GM12878 (cell line): ENCODE results near the gene TMEM175. TPM values are rescaled to one million over a fixed set of nuclear protein-coding genes. Genes with fewer than 3 reads are reported as not detected.

Source experiments
- ATAC-seq: fragments of 200-7000 bp; cut with Tn5 transposase; 3 replicates; pipeline ENCODE4 v1.9.1; 2020; ENCODE audit warnings: mild to moderate bottlenecking, moderate library complexity
- BruUV-seq: library from RNA; stranded (reverse); fragments of 400-500 nt; replicated peaks from 2 replicates; lab custom pipeline; 2021; lab: Mats Ljungman, UMichigan
- CTCF ChIA-PET: fragments of 300-600 bp; sonication (Branson Sonifier 250); formaldehyde crosslinking; extraction: SDS; loops from one replicate; lab custom pipeline; 2021; ENCODE audit warnings: inconsistent platforms; lab: Yijun Ruan, JAX
- POLR2A ChIA-PET: fragments of 350-600 bp; formaldehyde crosslinking; extraction: SDS; loops from one replicate; lab custom pipeline; 2021; ENCODE audit warnings: inconsistent platforms; lab: Charles Lee
- RAD21 ChIA-PET: fragments of 300-600 bp; sonication (Branson Sonifier 250); formaldehyde crosslinking; loops from one replicate; lab custom pipeline; 2023; ENCODE audit warnings: antibody characterized with exemption; ENCODE audit not compliant: unreplicated experiment; lab: Charles Lee
- SMC1A ChIA-PET: fragments of 300-600 bp; sonication (Branson Sonifier 250); formaldehyde crosslinking; loops from one replicate; lab custom pipeline; 2023; ENCODE audit not compliant: unreplicated experiment, uncharacterized antibody; lab: Charles Lee
- DNase-seq: peaks from one replicate; pipeline ENCODE4 v3.0.0-alpha.2; 2011; ENCODE audit warnings: low read depth, low spot score
- FAIRE-seq: peaks from 3 replicates; lab custom pipeline; 2011; peaks lifted over from hg19 to GRCh38; lab: Jason Lieb, UNC
- H2AFZ ChIP-seq: 2 replicates; pipeline ENCODE4 v1.6.0; 2011; ENCODE audit warnings: low read depth, low read length, control low read depth; ENCODE audit not compliant: control insufficient read depth
- H3K27ac ChIP-seq: 2 replicates; pipeline ENCODE4 v1.5.1; 2011; ENCODE audit warnings: control low read depth; ENCODE audit not compliant: control insufficient read depth, insufficient read depth
- H3K27me3 ChIP-seq, 2 experiments: replicated peaks in 1 of 2; 2 replicates each; pipeline versions ENCODE4 v1.6.0 to v1.6.1; 2011; ENCODE audit warnings: low read length in 1 of 2; ENCODE audit not compliant: control insufficient read depth in 2 of 2, insufficient read depth in 2 of 2
- H3K36me3 ChIP-seq, 2 experiments: 2 replicates each; pipeline ENCODE4 v1.5.1; 2011; ENCODE audit warnings: low read length in 1 of 2; ENCODE audit not compliant: control insufficient read depth in 2 of 2, insufficient read depth in 2 of 2
- H3K4me1 ChIP-seq: 2 replicates; pipeline ENCODE4 v1.6.1; 2011; ENCODE audit warnings: mild to moderate bottlenecking, low read length, moderate library complexity, mixed read lengths; ENCODE audit not compliant: control insufficient read depth, insufficient read depth
- H3K4me2 ChIP-seq: 2 replicates; pipeline ENCODE4 v1.6.0; 2011; ENCODE audit warnings: control low read depth; ENCODE audit not compliant: control insufficient read depth, insufficient read depth
- H3K4me3 ChIP-seq: fragments of 200-600 bp; sonication (generic); 2 replicates; pipeline ENCODE4 v1.5.1; 2016
- H3K79me2 ChIP-seq: 2 replicates; pipeline ENCODE4 v1.6.0; 2011; ENCODE audit warnings: low read length; ENCODE audit not compliant: control insufficient read depth, insufficient read depth
- H3K9ac ChIP-seq: 2 replicates; pipeline ENCODE4 v1.8.0; 2011; ENCODE audit warnings: low read length, control low read depth, mixed read lengths; ENCODE audit not compliant: control insufficient read depth, insufficient read depth
- H3K9me3 ChIP-seq: replicated peaks from 3 replicates; pipeline ENCODE4 v1.5.1; 2011; ENCODE audit warnings: mild to moderate bottlenecking, low read length; ENCODE audit not compliant: control insufficient read depth, insufficient read depth
- H4K20me1 ChIP-seq: 2 replicates; pipeline ENCODE4 v1.6.0; 2011; ENCODE audit not compliant: control insufficient read depth, insufficient read depth
- ATF7 ChIP-seq: fragments of 450-650 bp; IDR thresholded peaks from 2 replicates; pipeline ENCODE4 v1.6.1; 2016; ENCODE audit warnings: low read depth, mild to moderate bottlenecking
- BACH1 ChIP-seq: fragments of 450-650 bp; IDR thresholded peaks from 2 replicates; pipeline ENCODE4 v1.6.1; 2017; ENCODE audit warnings: mild to moderate bottlenecking, borderline replicate concordance
- CHD2 ChIP-seq: IDR thresholded peaks from 2 replicates; pipeline ENCODE4 v1.6.1; 2011; ENCODE audit warnings: low read depth, low read length, improper control_type of control experiment, borderline replicate concordance
- ELK1 ChIP-seq: IDR thresholded peaks from 2 replicates; pipeline ENCODE4 v1.6.1; 2012; ENCODE audit warnings: low read depth, low read length, improper control_type of control experiment
- MLLT1 ChIP-seq: fragments of 450-650 bp; IDR thresholded peaks from 2 replicates; pipeline ENCODE4 v1.6.1; 2016; ENCODE audit warnings: mild to moderate bottlenecking
- MYB ChIP-seq: fragments of 150-350 bp; IDR thresholded peaks from 2 replicates; pipeline ENCODE4 v1.6.1; 2014; ENCODE audit warnings: mild to moderate bottlenecking, low read depth, low read length, borderline replicate concordance
- POLR2AphosphoS5 ChIP-seq: IDR thresholded peaks from 2 replicates; pipeline ENCODE4 v1.6.1; 2011; ENCODE audit warnings: mild to moderate bottlenecking, low read length, inconsistent platforms
- RAD21 ChIP-seq: IDR thresholded peaks from 2 replicates; pipeline ENCODE4 v1.6.1; 2011; ENCODE audit warnings: mild to moderate bottlenecking, low read depth, low read length, moderate library complexity; ENCODE audit not compliant: insufficient read depth
- RAD51 ChIP-seq: fragments of 450-650 bp; IDR thresholded peaks from 2 replicates; pipeline ENCODE4 v1.6.1; 2016; ENCODE audit warnings: moderate library complexity, mild to moderate bottlenecking, inconsistent platforms
- RCOR1 ChIP-seq: conservative IDR thresholded peaks from 2 replicates; pipeline ENCODE4 v1.6.1; 2012; ENCODE audit warnings: low read depth, low read length, improper control_type of control experiment
- SMC3 ChIP-seq: IDR thresholded peaks from 2 replicates; pipeline ENCODE4 v1.6.1; 2011; ENCODE audit warnings: low read length, improper control_type of control experiment, borderline replicate concordance
- TCF7 ChIP-seq: IDR thresholded peaks from 2 replicates; pipeline ENCODE4 v1.6.1; 2014; ENCODE audit warnings: antibody characterized with exemption, borderline replicate concordance
- ZNF274 ChIP-seq: IDR thresholded peaks from one replicate; pipeline ENCODE4 v1.8.0; 2011; ENCODE audit not compliant: insufficient read length, insufficient read depth
- WGBS: methylation state at CpG from one replicate; pipeline ENCODE4 v1.1.6; 2016; ENCODE audit warnings: low lambda C conversion rate; ENCODE audit not compliant: insufficient replicate concordance, insufficient coverage; ENCODE audit errors: missing lambda C conversion rate; 5-methylcytosine and 5-hydroxymethylcytosine counted together
- in situ Hi-C: fragments of 300-500 bp; cut with MboI; formaldehyde crosslinking; loops from 9 replicates; pipeline ENCODE4 v1.14.3; 2018; ENCODE audit warnings: mixed read lengths
- intact Hi-C: fragments of 100-400 bp; cut with micrococcal nuclease; formaldehyde crosslinking; loops from one replicate; pipeline ENCODE4 v1.14.2; 2022; ENCODE audit not compliant: unreplicated experiment
- polyA plus RNA-seq, 11 experiments: library from polyadenylated mRNA; depleted of rRNA in 4 of 11; unstranded in 6 of 11; stranded (reverse) in 5 of 11; fragments of >200 nt; fragmentation: Nextera tagmentation in 4 of 11; fragmentation: Illumina TruSeq in 1 of 11; extraction: Ambion mirVana in 4 of 11; extraction: Trizol in 1 of 11; gene quantifications; 1 replicate in 1 of 11; 2 replicates in 10 of 11; pipeline versions ENCODE4 v1.2.1 to v1.2.3, GENCODE V29; 2011 to 2016; ENCODE audit warnings: inconsistent platforms in 2 of 11, missing spikeins in 2 of 11, low read depth in 1 of 11
- total RNA-seq, 4 experiments: library from RNA; depleted of rRNA in 3 of 4; stranded (reverse); fragments of >200 nt in 3 of 4; fragmentation: Illumina TruSeq in 1 of 4; extraction: Trizol in 1 of 4; gene quantifications; 2 replicates each; pipeline versions ENCODE4 v1.2.1 to v1.2.3, GENCODE V29; 2013 to 2021
- TF ChIP-seq, protein P1 (sequence below): fragments of 450-650 bp; IDR thresholded peaks from 2 replicates; pipeline ENCODE4 v1.6.1; 2017; ENCODE audit warnings: mild to moderate bottlenecking, low read depth, inconsistent platforms; ENCODE audit not compliant: poor library complexity, severe bottlenecking
- TF ChIP-seq, protein P2 (sequence below): IDR thresholded peaks from 2 replicates; pipeline ENCODE4 v1.6.1; 2012; ENCODE audit warnings: low read depth, low read length, improper control_type of control experiment

Gene TMEM175
- total and polyA plus RNA-seq, 10 of the 15 experiments (the other 5 are each of a cell fraction or from before 2014, with no cell fraction given) = 0.11 to 39.5 (median 22.3) TPM

- H3K4me1 ChIP-seq = peaks cover 14% of the 10 kb centered on the region
- peak overlapping the region; percentile 81 for H3K4me3 ChIP-seq
- ChIA-PET SMC1A (interaction anchor here (0.6 to 1.5 kb wide), 5 partner anchors 9 to 188 kb away, joined by 3 to 4 read pairs (median 4); no protein-coding TSS in a partner anchor), POLR2A (interaction anchor here (1.2 to 1.9 kb wide), 2 partner anchors 8 to 9 kb away, joined by 4 read pairs; no protein-coding TSS in a partner anchor), CTCF (interaction anchor here (1.0 to 1.4 kb wide), 3 partner anchors 34 to 57 kb away, joined by 3 to 6 read pairs (median 5); partner anchors contain the start of gene IDUA), RAD21 (interaction anchor here (8.6 kb wide), 1 partner anchor 57 kb away, joined by 48 read pairs; the partner anchor contains the start of gene IDUA)
- peaks cover 0 to 4% of the 10 kb centered on the region in 2 experiments; a peak in 2 of 4 replicates for H3K36me3 ChIP-seq
- WGBS = 0% methylated on average over 3 of the region's 3 CpGs
- H3K9ac ChIP-seq = peak overlapping the region; percentile 89; the same call in 1 of the 2 replicates
- TF ChIP-seq RAD51 (no peak), BACH1 (no peak), MYB (no peak), POLR2AphosphoS5 (no peak), MLLT1 (no peak), RCOR1 (no peak), TCF7 (no peak), RAD21 (no peak), CHD2 (no peak), SMC3 (no peak), ZNF274 (no peak), ELK1 (no peak), ATF7 (no peak)
- TF ChIP-seq, protein P1, sequence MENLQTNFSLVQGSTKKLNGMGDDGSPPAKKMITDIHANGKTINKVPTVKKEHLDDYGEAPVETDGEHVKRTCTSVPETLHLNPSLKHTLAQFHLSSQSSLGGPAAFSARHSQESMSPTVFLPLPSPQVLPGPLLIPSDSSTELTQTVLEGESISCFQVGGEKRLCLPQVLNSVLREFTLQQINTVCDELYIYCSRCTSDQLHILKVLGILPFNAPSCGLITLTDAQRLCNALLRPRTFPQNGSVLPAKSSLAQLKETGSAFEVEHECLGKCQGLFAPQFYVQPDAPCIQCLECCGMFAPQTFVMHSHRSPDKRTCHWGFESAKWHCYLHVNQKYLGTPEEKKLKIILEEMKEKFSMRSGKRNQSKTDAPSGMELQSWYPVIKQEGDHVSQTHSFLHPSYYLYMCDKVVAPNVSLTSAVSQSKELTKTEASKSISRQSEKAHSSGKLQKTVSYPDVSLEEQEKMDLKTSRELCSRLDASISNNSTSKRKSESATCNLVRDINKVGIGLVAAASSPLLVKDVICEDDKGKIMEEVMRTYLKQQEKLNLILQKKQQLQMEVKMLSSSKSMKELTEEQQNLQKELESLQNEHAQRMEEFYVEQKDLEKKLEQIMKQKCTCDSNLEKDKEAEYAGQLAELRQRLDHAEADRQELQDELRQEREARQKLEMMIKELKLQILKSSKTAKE = no peak
- TF ChIP-seq, protein P2, sequence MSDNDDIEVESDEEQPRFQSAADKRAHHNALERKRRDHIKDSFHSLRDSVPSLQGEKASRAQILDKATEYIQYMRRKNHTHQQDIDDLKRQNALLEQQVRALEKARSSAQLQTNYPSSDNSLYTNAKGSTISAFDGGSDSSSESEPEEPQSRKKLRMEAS = no peak
- peak overlapping the region; percentile 90; the same call in 1 of the 2 replicates for H3K27ac ChIP-seq
- in situ Hi-C loops = no loop called here
- peak overlapping the region; percentile 85 for H3K4me2 ChIP-seq
- DNase-seq = no peak
- H4K20me1 ChIP-seq = peaks cover 12% of the 10 kb centered on the region; the same call in 1 of the 2 replicates
- no peaks in the 10 kb centered on the region for H3K9me3 ChIP-seq
- intact Hi-C loops = loop anchor here (10.0 kb wide), 1 partner anchor 255 kb away; the partner anchor contains the start of genes ATP5ME and MYL5
- no peak overlapping the region for H2AFZ ChIP-seq
- no peaks in the 10 kb centered on the region for H3K27me3 ChIP-seq
- peak; percentile 65 for FAIRE-seq
- peaks cover 55% of the 10 kb centered on the region for H3K79me2 ChIP-seq
- no peak for ATAC-seq
- no TSS peak for BruUV-seq
Measured at GRCh38 chr4:930028-930551, 2.2 kb upstream of the TMEM175 start.
